T-helper 17 cell (primary cell): Measurements from ENCODE around the gene CSPG4. TPM values are rescaled to one million over a fixed set of nuclear protein-coding genes. Genes with fewer than 3 reads are reported as not detected.
"Not testable (repeated sequence)": the region's sequence is repeated elsewhere in the genome, so short reads cannot be mapped to it uniquely, and the experiment has no call there.

ENCODE experiments used
- ATAC-seq: fragments of 150-1000 bp; cut with Tn5 transposase; 2 replicates; pipeline ENCODE4 v1.10.0; 2021; ENCODE audit warnings: mild to moderate bottlenecking, moderate library complexity
- DNase-seq, 3 donors: peaks; one replicate each; pipeline versions ENCODE4 v3.0.0 to v3.0.0-alpha.2; 2020 to 2021
- H3K9me3 ChIP-seq: one replicate; pipeline ENCODE4 v1.7.0; 2013; ENCODE audit warnings: low read length, mild to moderate bottlenecking; ENCODE audit not compliant: control insufficient read depth, poor library complexity, severe bottlenecking
- H3K27ac Mint-ChIP-seq: one replicate; pipeline ENCODE4 v1.8.0; 2022; ENCODE audit warnings: mild to moderate bottlenecking, moderate library complexity, mixed read lengths
- H3K27me3 Mint-ChIP-seq: one replicate; pipeline ENCODE4 v1.8.0; 2022; ENCODE audit warnings: mixed read lengths
- H3K36me3 Mint-ChIP-seq: one replicate; pipeline ENCODE4 v1.8.0; 2022; ENCODE audit warnings: low read depth, mixed read lengths
- H3K4me1 Mint-ChIP-seq: one replicate; pipeline ENCODE4 v1.8.0; 2022; ENCODE audit warnings: mild to moderate bottlenecking, mixed read lengths
- H3K4me3 Mint-ChIP-seq: one replicate; pipeline ENCODE4 v1.8.0; 2022; ENCODE audit warnings: mild to moderate bottlenecking, moderate library complexity, mixed read lengths
- total RNA-seq, 4 donors: library from RNA in 2 of 4; stranded (reverse) in 2 of 4; gene quantifications; one replicate each; pipeline ENCODE4 v1.2.3 and lab custom pipeline; 2022 to 2026

CSPG4 gene
- total RNA-seq, 2 donors from 2014 or later = 0.08 TPM; not detected in 1

DNA sequence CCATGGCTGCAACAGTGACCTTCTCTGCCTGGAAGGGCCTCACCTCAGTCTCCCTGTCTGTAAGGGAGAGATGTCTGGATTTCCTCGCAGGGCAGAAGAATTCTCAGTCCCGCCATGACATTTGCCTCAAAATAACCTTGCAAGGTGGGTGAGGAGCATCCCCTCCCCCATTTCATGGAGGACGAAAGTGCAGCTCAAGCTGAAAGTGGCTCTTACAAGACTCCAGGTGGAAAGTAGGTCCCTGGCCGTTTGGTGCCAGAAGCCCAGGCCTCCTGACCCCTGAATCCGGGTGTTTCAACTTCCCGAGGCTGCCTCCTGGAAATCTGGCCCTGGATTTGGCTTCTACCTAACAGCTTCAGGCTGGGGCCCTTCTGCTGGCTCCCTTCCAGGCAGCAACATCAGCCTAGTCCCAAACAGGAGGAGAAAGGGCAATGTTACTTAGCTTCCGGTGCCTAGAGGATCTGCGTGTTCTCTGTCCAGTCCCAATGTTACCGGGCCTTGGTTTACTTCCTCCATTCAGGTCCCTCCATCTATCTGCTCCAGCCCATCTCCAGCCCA, 769 bp upstream of the CSPG4 start:
- no peaks in the 10 kb centered on the region for H3K9me3 ChIP-seq
- H3K4me1 Mint-ChIP-seq = peaks cover 4% of the 10 kb centered on the region
- no peak overlapping the region for H3K4me3 Mint-ChIP-seq
- H3K27me3 Mint-ChIP-seq = peaks cover 16% of the 10 kb centered on the region
- no peak overlapping the region for H3K27ac Mint-ChIP-seq
- no peaks in the 10 kb centered on the region for H3K36me3 Mint-ChIP-seq
- ATAC-seq (no peak), DNase-seq (no peak)

DNA sequence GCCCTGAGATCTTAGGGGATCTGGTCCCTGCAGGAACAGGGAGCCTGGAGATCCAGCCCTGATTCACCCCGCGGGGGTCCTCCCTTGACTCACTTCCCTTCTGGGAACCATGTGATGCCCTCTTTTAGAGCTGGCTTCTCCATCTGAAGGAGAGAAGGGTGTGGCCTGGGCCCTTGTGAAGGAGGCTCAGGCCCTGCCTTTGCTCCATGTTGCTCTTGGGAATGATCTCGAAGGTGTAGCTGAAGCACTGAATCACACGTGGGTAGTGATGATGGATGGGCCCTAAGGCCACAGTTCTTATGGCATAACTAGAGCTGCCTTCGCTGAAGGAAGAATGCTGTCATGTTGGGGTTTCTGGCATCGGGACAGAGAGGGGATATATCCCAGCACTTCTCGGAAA, 1.2 kb downstream of the CSPG4 start:
- not testable (repeated sequence) for H3K36me3 Mint-ChIP-seq, H3K4me3 Mint-ChIP-seq, H3K9me3 ChIP-seq, ATAC-seq, H3K27ac Mint-ChIP-seq, H3K4me1 Mint-ChIP-seq, DNase-seq
- peaks cover 16% of the 10 kb centered on the region for H3K27me3 Mint-ChIP-seq

DNA sequence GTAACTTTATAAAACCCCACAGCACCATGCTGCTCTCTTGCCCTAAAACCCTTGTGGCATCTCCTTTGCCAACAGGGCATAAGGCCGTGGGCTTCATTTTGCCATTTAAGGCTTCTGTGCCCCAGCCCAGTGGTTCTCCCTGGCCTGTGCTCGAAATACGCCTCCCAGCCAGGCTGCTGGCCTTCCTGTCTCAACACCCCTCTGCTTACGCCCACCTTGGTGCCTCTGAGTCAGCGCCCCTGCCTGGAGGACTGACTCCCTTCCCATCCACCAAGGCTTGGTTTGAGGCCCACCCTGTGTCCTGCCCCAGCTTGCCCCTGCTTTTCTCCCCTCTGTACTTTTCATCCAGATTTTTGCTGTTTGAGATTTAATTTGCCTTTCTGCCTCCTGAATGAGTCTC, 1.8 kb downstream of the CSPG4 start:
- not testable (repeated sequence) for DNase-seq, H3K27ac Mint-ChIP-seq, H3K36me3 Mint-ChIP-seq, H3K9me3 ChIP-seq, H3K4me1 Mint-ChIP-seq, H3K4me3 Mint-ChIP-seq, ATAC-seq
- H3K27me3 Mint-ChIP-seq = peaks cover 16% of the 10 kb centered on the region

DNA sequence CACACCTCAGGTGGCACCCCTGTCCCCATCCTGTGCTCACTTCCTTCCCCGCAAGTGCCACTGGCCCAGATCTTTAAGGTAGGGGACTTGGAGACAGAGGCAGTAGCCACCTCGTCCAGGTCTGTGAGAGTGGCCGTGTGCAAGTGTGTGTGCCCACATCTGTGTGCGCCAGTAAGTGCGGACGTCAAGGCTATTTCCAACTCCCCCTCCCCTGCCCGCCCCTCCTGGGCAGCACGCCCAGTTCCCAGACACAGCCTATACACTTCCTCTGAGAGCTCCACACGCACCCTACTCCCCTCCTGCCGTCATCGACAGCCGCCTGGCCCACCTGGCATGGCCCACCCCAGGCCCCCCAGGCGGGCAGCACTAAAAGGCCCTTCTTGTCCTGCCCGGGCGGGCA, 3.2 kb downstream of the CSPG4 start:
- not testable (repeated sequence) for DNase-seq, H3K4me3 Mint-ChIP-seq

DNA sequence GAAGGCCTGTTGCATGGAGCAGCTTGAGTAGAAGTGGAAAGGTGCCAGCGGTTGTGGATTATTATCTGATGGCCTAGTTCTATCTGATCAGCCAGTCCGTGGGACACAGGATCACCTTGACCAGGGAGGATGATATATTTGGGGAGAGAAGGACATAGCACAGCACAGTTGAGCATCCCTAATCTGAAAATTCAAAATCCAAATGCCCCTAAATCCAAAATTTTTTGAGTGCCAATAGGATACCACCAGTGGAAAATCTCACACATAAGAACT, 6.0 kb downstream of the CSPG4 start:
- DNase-seq = no peak
- Mint-ChIP-seq H3K36me3 (no peaks in the 10 kb centered on the region), H3K4me3 (no peak overlapping the region), H3K4me1 (peaks cover 7% of the 10 kb centered on the region), H3K27ac (peak overlapping the region; percentile 70), H3K27me3 (peaks cover 5% of the 10 kb centered on the region)
- no peak for ATAC-seq
- no peaks in the 10 kb centered on the region for H3K9me3 ChIP-seq

More for the DNA sequence above, 3.2 kb downstream of the CSPG4 start:
- H3K36me3 Mint-ChIP-seq, H3K4me1 Mint-ChIP-seq, H3K27ac Mint-ChIP-seq, H3K9me3 ChIP-seq, ATAC-seq: not testable (repeated sequence)
- H3K27me3 Mint-ChIP-seq = peaks cover 15% of the 10 kb centered on the region

DNA sequence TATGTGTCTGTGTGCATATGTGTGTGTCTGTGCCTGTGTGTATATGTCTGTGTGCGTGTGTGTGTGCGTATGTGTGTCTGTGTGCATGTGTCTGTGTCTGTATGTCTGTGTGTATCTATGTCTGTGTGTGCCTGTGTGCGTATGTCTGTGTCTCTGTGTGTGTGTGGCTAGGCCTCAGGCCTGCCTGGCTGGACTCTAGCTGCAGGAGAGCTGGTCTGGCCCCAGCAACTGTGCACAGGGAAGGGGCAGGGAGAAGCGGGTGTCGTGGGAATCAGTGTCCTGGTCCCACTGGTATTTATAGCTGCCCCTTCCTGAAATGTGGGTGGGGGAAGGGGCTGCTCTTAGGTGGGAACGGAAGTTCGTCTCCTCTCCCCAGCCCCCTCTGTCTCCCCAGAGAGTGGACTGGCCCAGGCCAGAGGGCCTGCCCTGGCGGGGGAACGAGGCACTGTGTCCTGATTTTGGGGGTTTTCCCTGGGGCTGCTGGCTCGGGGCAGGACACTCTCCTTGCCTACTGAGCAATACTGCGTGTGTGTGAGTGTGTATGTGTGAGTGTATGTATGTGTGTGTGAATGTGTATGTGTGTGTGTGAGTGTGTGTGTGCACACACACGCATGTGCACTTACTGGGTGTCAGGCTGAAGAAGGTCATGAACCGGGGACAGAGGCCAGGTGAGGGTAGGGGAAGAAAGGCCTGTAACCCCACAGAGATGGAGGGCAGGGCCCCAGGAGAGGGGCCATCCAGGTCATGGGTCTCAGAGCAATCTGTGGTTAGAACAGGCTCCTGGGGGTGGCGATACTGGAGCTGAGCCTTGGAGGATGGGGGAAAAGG, 6.6 kb downstream of the CSPG4 start:
- H3K4me3 Mint-ChIP-seq = no peak overlapping the region
- H3K36me3 Mint-ChIP-seq = no peaks in the 10 kb centered on the region
- ATAC-seq = no peak
- H3K4me1 Mint-ChIP-seq = peaks cover 7% of the 10 kb centered on the region
- peaks cover 5% of the 10 kb centered on the region for H3K27me3 Mint-ChIP-seq
- no peak for DNase-seq
- no peaks in the 10 kb centered on the region for H3K9me3 ChIP-seq
- H3K27ac Mint-ChIP-seq = peak overlapping the region; percentile 70

DNA sequence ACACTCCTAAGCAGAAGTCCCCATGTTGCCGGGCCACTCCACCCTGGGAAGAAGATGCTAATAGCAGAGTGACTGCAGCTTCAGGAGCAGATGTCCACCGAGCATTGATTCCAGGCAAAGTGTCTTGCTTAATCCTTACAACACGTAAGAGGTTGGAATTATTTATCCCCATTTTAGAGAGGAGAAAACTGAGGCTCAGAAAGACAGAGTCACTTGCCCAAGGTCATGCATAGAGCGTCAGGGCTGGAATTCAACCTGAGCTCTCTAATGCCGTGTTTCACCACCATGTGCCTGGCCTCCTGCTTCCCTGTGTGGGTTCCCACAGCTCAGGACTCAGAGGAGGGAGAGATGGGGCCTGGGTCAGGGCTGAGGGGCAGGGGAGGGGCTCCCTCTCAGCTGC, 7.3 kb downstream of the CSPG4 start:
- not testable (repeated sequence) for H3K9me3 ChIP-seq, DNase-seq, H3K36me3 Mint-ChIP-seq, H3K27me3 Mint-ChIP-seq, H3K4me1 Mint-ChIP-seq, ATAC-seq, H3K27ac Mint-ChIP-seq, H3K4me3 Mint-ChIP-seq

DNA sequence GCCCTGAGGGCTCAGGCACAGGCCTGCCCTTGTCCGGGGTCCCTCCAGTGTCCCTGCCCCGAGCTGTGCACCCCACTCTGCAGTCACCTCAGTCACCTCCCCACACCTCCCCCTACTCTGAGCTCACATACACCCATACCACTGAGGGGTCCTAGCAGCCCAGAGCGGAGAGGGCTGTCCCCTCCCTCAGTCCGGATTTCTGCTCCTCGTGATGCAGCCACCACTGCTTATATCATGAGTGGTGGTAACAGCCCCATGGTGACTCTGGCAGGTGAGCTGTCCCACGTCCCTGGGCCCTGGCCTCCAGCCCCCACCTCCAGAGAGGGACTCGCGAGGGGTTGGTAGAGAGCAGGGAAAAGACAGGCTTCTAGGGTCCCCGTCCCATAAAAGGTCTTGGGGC, 8.0 kb downstream of the CSPG4 start:
- H3K9me3 ChIP-seq = no peaks in the 10 kb centered on the region
- Mint-ChIP-seq H3K4me3 (no peak overlapping the region), H3K27ac (no peak overlapping the region), H3K4me1 (peaks cover 5% of the 10 kb centered on the region), H3K27me3 (peaks cover 5% of the 10 kb centered on the region), H3K36me3 (no peaks in the 10 kb centered on the region)
- no peak for ATAC-seq
- no peak for DNase-seq

DNA sequence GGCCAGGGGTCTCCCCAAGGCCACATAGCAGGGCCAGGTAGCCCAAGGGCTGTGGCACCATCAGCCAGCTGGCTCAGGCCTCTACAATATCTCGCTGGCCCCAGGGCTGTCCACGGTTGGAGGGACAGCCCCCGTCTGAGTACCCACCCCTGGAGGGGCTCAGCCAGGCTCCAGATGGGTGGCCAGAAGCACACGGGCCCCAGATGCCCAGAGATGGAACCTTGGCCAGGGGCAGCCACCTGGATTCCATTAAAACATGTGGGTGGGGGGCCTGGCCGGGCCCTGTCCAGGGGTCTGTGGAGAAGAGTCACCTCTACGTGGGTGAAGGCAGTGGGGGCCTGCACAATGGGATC, 8.4 kb downstream of the CSPG4 start:
- H3K36me3 Mint-ChIP-seq = no peaks in the 10 kb centered on the region
- H3K4me1 Mint-ChIP-seq = peaks cover 5% of the 10 kb centered on the region
- H3K4me3 Mint-ChIP-seq = no peak overlapping the region
- DNase-seq = no peak
- no peaks in the 10 kb centered on the region for H3K9me3 ChIP-seq
- peaks cover 5% of the 10 kb centered on the region for H3K27me3 Mint-ChIP-seq
- no peak for ATAC-seq
- no peak overlapping the region for H3K27ac Mint-ChIP-seq

DNA sequence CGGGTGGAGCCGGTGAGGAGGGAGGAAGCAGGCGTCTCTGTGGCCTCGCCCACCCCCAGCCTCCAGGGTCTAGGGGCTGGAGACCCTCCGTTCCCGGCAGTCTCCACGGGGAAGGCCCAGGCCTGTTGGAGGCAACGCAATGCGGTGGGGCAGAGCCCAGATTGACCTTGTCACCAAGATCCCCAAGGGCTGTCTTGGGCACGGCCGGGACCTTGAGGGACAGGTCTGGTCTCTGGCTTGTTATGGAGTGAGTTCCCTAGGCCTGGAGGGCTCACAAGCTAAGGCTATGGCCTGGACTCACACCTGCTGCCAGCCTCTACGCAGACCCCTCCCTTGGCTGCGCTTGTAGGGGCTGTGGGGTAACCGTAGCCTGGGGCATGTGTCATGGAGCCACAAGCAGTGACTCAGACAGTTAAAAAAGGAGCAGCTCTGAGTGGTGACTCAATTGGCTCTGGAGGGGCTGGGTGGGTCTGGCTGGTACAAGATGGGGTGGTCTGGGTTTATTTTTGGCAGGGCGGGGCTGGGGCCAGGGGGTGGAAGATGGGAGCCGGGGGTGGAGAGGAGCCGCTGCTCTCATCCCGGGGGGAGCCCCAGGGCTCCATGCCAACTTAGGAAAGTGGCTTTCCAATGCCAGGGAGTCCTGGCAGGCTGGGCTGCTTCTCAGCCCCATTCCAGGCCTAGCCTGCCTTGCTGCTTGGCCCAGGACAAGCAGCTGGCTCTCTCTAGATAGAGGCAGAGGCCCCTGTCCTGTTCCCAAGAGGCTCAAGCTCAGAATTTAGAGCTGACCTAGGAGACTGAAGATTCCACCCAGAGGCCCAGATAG, 9.0 kb downstream of the CSPG4 start:
- DNase-seq, H3K27me3 Mint-ChIP-seq, ATAC-seq, H3K4me1 Mint-ChIP-seq, H3K9me3 ChIP-seq, H3K4me3 Mint-ChIP-seq, H3K27ac Mint-ChIP-seq, H3K36me3 Mint-ChIP-seq: not testable (repeated sequence)

DNA sequence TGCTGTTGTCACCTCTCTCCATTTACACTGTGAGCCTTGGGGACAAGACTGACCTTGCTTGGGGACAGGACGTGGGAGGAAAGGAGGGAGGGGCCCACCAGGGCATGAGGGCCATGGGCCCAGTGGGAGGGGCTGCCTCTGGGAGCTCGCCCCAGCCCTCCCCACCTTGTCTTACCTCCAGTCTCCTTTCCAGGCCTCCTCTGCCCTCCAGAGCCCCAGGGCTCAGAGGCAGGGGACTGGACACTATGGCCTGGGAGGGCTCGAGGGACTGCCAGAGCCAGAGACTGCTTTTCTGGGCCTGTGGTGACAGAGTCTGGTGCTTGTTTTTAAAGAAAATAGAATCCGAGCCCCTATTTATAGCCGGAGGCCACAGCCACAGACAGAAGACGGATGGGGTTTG, 10.2 kb downstream of the CSPG4 start:
- Mint-ChIP-seq H3K27me3 (peaks cover 5% of the 10 kb centered on the region), H3K4me3 (no peak overlapping the region), H3K27ac (no peak overlapping the region), H3K4me1 (peaks cover 5% of the 10 kb centered on the region), H3K36me3 (no peaks in the 10 kb centered on the region)
- no peaks in the 10 kb centered on the region for H3K9me3 ChIP-seq
- ATAC-seq = no peak
- no peak for DNase-seq

DNA sequence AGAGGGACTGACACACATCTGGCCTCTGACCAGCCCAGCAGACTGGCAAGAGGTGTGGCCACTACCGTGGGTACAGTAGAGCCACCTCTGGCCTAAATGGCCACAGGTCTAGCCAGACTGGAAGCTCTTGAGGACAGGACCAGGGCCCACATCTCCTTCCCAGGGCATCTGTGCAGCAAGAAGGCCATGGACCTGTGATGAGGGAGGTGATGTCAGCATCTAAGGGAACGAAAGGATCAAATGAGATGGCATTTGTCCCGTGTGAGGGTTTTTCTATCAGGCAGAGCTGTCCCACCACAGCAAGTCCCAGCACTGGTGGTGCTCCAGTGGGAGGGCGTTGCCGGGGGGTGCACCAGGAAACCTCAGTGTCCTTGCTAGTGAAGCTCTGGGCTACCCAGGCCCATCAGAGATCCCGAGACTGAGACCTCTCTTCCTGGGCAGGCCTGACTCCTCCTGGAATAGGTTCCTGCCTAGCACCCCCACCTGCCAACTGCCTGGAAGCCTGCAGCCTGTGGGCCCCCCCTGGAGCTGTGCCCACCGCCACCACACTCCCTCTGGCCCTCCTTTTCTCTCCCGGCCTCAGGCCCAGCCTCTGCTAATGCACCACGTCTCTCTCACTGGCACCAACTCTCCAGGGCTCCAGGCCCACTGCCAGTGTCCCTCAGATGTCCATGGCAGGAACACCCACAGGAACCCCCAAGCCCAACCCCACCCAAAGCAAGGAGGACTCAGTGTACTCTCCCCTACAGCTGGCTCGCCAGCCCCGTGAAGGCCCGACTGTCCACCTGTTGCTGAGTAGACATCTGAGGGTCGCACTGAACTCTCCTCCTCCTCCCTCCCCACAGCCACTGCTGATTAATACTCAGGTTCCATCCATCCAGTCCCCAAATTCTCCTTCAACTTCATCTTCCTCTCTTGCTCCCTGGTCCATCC, 11.3 kb downstream of the CSPG4 start:
- H3K4me1 Mint-ChIP-seq, H3K9me3 ChIP-seq, DNase-seq, H3K4me3 Mint-ChIP-seq, H3K27ac Mint-ChIP-seq, H3K27me3 Mint-ChIP-seq, ATAC-seq, H3K36me3 Mint-ChIP-seq: not testable (repeated sequence)
